Effector memory CD4-positive, alpha-beta T cell (primary cell): ENCODE measurements around the gene MYH9.

Source experiments
- DNase-seq, 3 donors: peaks; one replicate each; pipeline ENCODE4 v3.0.0-alpha.2; 2020
- H3K27ac ChIP-seq: 2 replicates; pipeline ENCODE4 v1.7.0; 2013; ENCODE audit warnings: mild to moderate bottlenecking, low read length, moderate library complexity; ENCODE audit not compliant: insufficient read depth, poor library complexity, severe bottlenecking
- H3K27me3 ChIP-seq: replicated peaks from 2 replicates; pipeline ENCODE4 v1.7.0; 2013; ENCODE audit warnings: mild to moderate bottlenecking, low read length; ENCODE audit not compliant: insufficient read depth, control insufficient read depth, poor library complexity, severe bottlenecking
- H3K36me3 ChIP-seq: 2 replicates; pipeline ENCODE4 v1.7.0; 2013; ENCODE audit warnings: mild to moderate bottlenecking, low read length, moderate library complexity; ENCODE audit not compliant: control insufficient read depth, insufficient read depth
- H3K4me1 ChIP-seq: 2 replicates; pipeline ENCODE4 v1.7.0; 2013; ENCODE audit warnings: low read length, mild to moderate bottlenecking; ENCODE audit not compliant: control insufficient read depth, insufficient read depth, poor library complexity, severe bottlenecking
- H3K4me3 ChIP-seq: 2 replicates; pipeline ENCODE4 v1.7.0; 2013; ENCODE audit warnings: low read length, low read depth, mild to moderate bottlenecking; ENCODE audit not compliant: insufficient read depth, poor library complexity, severe bottlenecking
- H3K9me3 ChIP-seq: 2 replicates; pipeline ENCODE4 v1.7.0; 2013; ENCODE audit warnings: mild to moderate bottlenecking, low read length, moderate library complexity; ENCODE audit not compliant: control insufficient read depth

Gene MYH9

GRCh38 chr22:36367479-36367878 is 20.3 kb downstream of the MYH9 start:
- peak overlapping the region; percentile 36 for H3K4me3 ChIP-seq
- peaks cover 14% of the 10 kb centered on the region for H3K36me3 ChIP-seq
- peak overlapping the region; percentile 91 for H3K27ac ChIP-seq

GRCh38 chr22:36367066-36367465 is 20.7 kb downstream of the MYH9 start:
- peaks cover 99% of the 10 kb centered on the region for H3K4me1 ChIP-seq
- H3K4me3 ChIP-seq: no peak overlapping the region
- H3K36me3 ChIP-seq: peaks cover 14% of the 10 kb centered on the region
- H3K27ac ChIP-seq: peak overlapping the region; percentile 91
- no peak for DNase-seq
- no peaks in the 10 kb centered on the region for H3K27me3 ChIP-seq
- H3K9me3 ChIP-seq: no peaks in the 10 kb centered on the region

More at GRCh38 chr22:36367479-36367878, 20.3 kb downstream of the MYH9 start:
- Histone ChIP-seq H3K9me3 (no peaks in the 10 kb centered on the region), H3K4me1 (peaks cover 98% of the 10 kb centered on the region), H3K27me3 (no peaks in the 10 kb centered on the region)
- DNase-seq: no peak

GRCh38 chr22:36366291-36366708 is 21.5 kb downstream of the MYH9 start:
- peak in 2 of 3 donors; percentile 47 to 53 for DNase-seq
- peaks cover 14% of the 10 kb centered on the region for H3K36me3 ChIP-seq
- peaks cover 99% of the 10 kb centered on the region for H3K4me1 ChIP-seq
- H3K4me3 ChIP-seq: no peak overlapping the region
- H3K27ac ChIP-seq: peak overlapping the region; percentile 91
- no peaks in the 10 kb centered on the region for H3K27me3 ChIP-seq
- H3K9me3 ChIP-seq: no peaks in the 10 kb centered on the region

- Histone ChIP-seq H3K4me3 (no peak overlapping the region), H3K27ac (peak overlapping the region; percentile 91), H3K27me3 (no peaks in the 10 kb centered on the region), H3K4me1 (peaks cover 99% of the 10 kb centered on the region), H3K9me3 (no peaks in the 10 kb centered on the region), H3K36me3 (peaks cover 14% of the 10 kb centered on the region)
- DNase-seq: peak; percentile 82 to 89 (median 85)
Observed at GRCh38 chr22:36365020-36365411, 22.8 kb downstream of the MYH9 start.

- Histone ChIP-seq H3K9me3 (no peaks in the 10 kb centered on the region), H3K4me1 (peaks cover 99% of the 10 kb centered on the region), H3K27me3 (no peaks in the 10 kb centered on the region), H3K36me3 (peaks cover 14% of the 10 kb centered on the region), H3K27ac (peak overlapping the region; percentile 91), H3K4me3 (no peak overlapping the region)
- no peak for DNase-seq
Observed at GRCh38 chr22:36364255-36365019, 23.3 kb downstream of the MYH9 start.

GRCh38 chr22:36363349-36363981 is 24.3 kb downstream of the MYH9 start:
- H3K27me3 ChIP-seq: no peaks in the 10 kb centered on the region
- H3K36me3 ChIP-seq: peaks cover 14% of the 10 kb centered on the region
- no peak overlapping the region for H3K4me3 ChIP-seq
- DNase-seq: no peak
- peaks cover 99% of the 10 kb centered on the region for H3K4me1 ChIP-seq
- no peaks in the 10 kb centered on the region for H3K9me3 ChIP-seq
- H3K27ac ChIP-seq: peak overlapping the region; percentile 91

GRCh38 chr22:36362932-36363331 is 24.8 kb downstream of the MYH9 start:
- peaks cover 99% of the 10 kb centered on the region for H3K4me1 ChIP-seq
- peak overlapping the region; percentile 91 for H3K27ac ChIP-seq
- H3K36me3 ChIP-seq: peaks cover 13% of the 10 kb centered on the region
- no peaks in the 10 kb centered on the region for H3K27me3 ChIP-seq
- H3K4me3 ChIP-seq: no peak overlapping the region
- no peak for DNase-seq
- H3K9me3 ChIP-seq: no peaks in the 10 kb centered on the region

- DNase-seq: no peak
- Histone ChIP-seq H3K9me3 (no peaks in the 10 kb centered on the region), H3K4me3 (no peak overlapping the region), H3K4me1 (peaks cover 99% of the 10 kb centered on the region), H3K36me3 (peaks cover 7% of the 10 kb centered on the region), H3K27me3 (no peaks in the 10 kb centered on the region), H3K27ac (peak overlapping the region; percentile 91)
Observed at GRCh38 chr22:36362075-36362474, 25.7 kb downstream of the MYH9 start.

- peaks cover 98% of the 10 kb centered on the region for H3K4me1 ChIP-seq
- H3K4me3 ChIP-seq: peak overlapping the region; percentile 2
- peaks cover 10% of the 10 kb centered on the region for H3K36me3 ChIP-seq
- no peak for DNase-seq
- H3K27me3 ChIP-seq: no peaks in the 10 kb centered on the region
- peak overlapping the region; percentile 91 for H3K27ac ChIP-seq
- H3K9me3 ChIP-seq: no peaks in the 10 kb centered on the region
Observed at GRCh38 chr22:36360871-36361383, 26.8 kb downstream of the MYH9 start.

- peaks cover 98% of the 10 kb centered on the region for H3K4me1 ChIP-seq
- H3K4me3 ChIP-seq: no peak overlapping the region
- H3K36me3 ChIP-seq: peaks cover 10% of the 10 kb centered on the region
- no peaks in the 10 kb centered on the region for H3K9me3 ChIP-seq
- no peaks in the 10 kb centered on the region for H3K27me3 ChIP-seq
- DNase-seq: no peak
- H3K27ac ChIP-seq: peak overlapping the region; percentile 76
Observed at GRCh38 chr22:36360011-36360410, 27.8 kb downstream of the MYH9 start.
